ENCODE measurements around the gene CCPG1.
A peak's percentile ranks its signal among the peaks of the same experiment; 100 is the strongest.

CCPG1 gene

DNA sequence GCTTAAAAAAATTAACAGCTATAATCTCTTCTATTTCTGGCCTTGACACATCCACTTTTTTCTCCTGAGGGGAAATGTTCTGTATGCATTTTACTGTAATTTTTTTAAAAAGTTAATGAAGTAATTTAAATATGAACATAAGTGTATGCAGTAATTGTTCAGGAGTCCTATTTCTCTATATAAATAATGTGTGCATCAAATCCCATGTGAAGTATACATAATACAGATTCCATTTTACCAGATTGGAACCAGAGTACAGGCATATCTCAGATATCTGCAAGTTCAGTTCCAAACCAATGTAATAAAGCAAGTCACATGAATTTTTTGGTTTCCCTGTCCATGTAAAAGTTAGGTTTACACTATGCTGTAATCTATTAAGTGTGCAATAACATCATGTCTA is 26.6 kb downstream of the CCPG1 start:
- DNase-seq (ENCODE audit: low read depth), result no peak

DNA sequence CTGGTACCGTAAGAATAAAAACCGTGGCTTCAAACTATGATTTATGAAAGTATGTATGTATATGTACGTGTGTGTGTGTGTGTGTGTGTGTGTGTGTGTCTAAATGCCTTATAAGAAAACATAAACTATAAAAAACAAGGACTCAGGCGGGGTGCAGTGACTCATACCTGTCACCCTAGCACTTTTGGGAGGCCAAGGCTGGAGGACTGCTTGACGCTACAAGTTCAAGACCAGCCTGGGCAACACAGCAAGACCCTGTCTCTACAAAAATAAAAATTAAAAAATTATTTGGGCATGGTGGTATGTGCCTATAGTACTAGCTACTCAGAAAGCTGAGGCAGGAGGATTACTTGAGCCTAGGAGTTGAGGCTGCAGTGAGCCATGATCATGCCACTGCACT is 29.1 kb downstream of the CCPG1 start:
- no peak for DNase-seq (ENCODE audit: low read depth)

- DNase-seq (ENCODE audit: low read depth), result no peak
Observed at GRCh38 chr15:55372701-55373440, 35.3 kb downstream of the CCPG1 start.

DNA sequence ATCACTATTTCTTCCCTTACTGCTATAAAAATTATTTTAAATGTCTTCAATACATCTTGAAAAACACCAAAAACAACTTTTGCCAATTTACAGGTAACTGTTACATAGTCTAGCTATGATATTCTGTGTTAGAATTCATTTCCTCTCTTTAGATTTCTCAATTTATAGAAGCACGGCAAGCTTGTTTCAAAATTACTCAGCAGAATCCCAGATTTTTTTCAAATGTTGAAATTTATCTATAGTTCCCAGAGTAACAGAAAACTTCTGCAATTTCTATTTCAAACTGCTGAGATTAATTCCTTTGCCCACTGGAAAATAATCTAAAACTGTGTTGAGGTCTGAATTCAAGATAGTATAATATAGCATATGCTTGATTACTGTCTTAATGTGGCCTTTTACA is 41.2 kb downstream of the CCPG1 start:
- no peak for DNase-seq (ENCODE audit: low read depth)

DNA sequence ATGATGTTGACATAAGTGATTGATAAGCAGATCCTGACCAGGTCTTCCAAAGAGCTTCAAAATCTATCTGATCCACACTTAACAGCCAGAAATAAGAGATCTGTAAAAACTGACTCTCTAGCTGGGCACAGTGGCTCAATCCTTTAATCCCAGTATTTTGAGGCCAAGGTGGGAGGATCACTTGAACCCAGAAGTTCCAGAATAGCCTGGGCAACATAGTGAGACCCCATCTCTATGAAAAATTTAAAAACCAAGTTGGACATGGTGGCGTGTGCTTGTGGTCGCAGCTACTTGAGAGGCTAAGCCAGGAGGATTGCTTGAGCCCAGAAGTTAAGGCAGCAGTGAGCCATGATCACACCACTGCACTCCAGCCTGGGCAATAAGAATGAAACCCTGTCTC is 45.5 kb downstream of the CCPG1 start:
- DNase-seq (ENCODE audit: low read depth), result no peak

DNA sequence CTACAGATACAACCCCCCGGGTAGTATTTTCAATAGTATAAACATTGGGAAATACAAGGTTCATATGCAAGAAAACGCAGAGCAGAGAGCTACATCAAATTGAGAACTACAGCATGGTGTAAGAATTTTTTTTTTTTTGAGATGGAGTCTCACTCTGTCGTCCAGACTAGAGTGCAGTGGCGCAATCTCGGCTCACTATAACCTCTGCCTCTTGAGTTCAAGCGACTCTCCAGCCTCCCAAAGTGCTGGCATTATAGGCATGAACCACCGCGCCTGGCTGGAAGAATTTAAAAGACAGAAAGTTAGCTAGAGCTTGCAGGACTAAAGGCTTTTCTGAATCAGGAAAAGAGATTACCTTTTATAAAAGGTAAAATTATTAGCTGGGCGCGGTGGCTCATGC is 47.1 kb downstream of the CCPG1 start:
- no peak for DNase-seq (ENCODE audit: low read depth)

- DNase-seq (ENCODE audit: low read depth), result no peak
Observed at GRCh38 chr15:55360256-55360655, 47.9 kb downstream of the CCPG1 start.

- DNase-seq (ENCODE audit: low read depth), result no peak
Observed at GRCh38 chr15:55358471-55358870, 49.7 kb downstream of the CCPG1 start.

DNA sequence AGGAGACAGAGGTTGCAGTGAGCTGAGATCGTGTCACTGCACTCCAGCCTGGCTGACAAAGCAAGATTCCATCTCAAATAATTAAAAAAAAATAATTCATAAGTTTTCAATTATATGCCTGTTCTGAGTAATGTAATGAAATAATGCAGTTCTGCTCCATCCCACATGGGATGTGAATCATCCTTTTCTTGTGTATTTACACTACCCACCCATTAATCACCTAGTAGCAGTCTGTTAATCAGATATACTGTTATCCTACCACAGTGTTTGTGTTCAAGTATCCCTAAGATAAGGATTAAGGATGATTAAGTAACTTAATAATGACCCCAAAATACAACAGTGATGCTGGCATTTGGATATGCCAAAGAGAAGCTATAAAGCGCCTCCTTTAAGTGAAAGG is 50.4 kb downstream of the CCPG1 start:
- DNase-seq (ENCODE audit: low read depth), result peak; percentile 74

DNA sequence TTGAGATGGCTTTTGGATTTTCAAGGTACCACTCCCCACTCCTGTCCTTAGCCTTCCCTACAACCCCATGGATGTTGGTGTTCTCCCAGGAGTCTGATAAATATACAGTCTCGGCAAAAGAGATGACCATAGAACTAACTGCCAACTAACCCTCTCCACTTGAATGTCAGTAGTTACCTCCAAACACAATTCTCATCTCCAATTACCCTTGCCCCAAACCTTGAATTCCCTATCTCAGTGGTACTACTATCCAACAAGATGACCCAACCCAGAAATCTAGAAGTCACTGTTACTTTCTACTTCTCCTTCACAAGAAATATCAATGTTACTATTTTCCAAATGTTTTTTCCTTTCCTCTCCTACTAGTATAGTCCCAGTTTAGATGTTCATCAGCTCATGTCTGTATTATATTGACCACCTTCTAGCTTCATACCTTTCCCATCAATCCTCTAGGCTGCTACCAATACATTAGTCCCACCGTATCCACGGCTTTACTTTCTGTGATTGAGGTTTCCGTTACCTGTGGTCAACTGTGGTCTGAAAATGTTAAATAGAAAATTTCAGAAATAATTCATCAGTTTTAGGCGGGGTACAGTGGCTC is 51.1 kb downstream of the CCPG1 start:
- DNase-seq (ENCODE audit: low read depth), result no peak

GRCh38 chr15:55353025-55353424 is 55.1 kb downstream of the CCPG1 start:
- no peak for DNase-seq (ENCODE audit: low read depth)

DNA sequence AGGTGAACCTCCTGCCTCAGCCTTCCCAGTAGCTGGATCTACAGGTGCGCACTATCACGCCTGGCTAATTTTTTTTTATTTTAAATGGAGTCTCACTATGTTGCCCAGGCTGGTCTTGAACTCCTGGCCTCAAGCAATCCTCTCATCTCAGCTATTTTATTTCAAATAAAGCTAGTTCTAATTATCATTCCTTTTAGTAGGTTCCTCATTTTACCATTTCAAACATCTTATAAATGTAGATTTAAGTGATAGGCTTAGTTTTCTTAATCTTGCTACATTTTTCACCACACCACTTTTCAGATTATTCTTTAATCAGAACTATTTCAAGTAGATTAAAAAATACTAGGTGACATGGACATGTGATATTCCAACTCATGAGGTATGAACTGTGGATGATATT is 58.9 kb downstream of the CCPG1 start:
- DNase-seq (ENCODE audit: low read depth), result no peak

DNA sequence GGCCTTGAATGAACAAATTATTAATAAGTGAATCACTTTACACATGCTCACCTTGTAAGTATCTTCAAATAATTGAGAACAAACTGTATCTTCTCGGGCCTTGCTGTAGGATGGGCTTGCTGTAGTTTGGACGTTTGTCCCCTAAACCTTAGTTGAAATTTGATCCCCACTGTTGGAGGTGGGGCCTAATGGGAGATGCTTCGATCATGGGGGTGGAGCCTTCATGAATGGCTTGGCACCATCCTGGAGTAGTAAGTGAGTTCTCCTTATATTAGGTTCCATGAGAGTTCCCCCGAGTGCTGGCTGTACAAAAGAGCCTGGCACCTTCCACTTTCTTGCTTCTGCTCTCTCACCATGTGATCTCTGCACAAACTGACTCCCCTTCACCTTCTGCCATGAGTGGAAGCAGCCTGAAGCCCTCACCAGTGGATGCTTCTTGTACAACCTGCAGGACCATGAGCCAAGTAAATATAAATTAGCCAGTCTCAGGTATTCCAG is 59.8 kb downstream of the CCPG1 start:
- DNase-seq (ENCODE audit: low read depth), result no peak

GRCh38 chr15:55344206-55344605 is 64.0 kb downstream of the CCPG1 start:
- no peak for DNase-seq (ENCODE audit: low read depth)

DNA sequence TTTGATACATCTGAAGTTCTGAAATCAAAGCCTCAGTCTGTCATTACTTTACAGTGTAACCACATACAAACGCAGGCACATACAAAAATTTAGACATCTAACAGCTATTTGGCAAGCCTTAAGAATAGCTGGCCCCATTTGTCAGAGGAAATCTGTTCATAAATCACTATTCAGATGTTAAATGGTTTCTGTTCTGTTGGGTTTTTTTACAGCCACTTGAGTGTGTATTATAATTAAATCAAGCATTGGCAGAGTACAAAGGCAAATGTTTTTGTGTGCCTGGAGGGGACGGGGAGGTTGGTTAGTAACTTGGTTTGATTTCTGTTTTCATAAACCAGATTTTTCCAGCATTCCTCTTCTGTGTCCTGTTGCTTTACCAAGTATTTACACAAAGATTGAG is 65.0 kb downstream of the CCPG1 start:
- no peak for DNase-seq (ENCODE audit: low read depth)

DNA sequence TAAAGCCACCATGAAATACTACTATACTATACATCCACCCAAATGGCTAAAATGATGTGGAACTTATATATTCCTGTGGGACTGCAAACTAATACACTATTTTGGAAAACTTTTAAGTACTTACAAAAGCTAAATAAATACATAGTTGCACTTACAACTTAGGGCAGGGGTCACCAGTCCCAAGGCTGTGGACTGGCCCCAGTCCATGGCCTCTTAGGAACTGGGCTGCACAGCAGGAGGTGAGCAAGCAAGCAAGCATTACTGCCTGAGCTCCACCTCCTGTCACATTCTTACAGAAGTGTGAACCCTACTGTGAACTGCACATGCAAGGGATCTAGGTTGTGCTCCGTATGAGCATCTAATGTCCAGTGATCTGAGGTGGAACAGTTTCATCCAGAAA is 71.0 kb downstream of the CCPG1 start:
- DNase-seq (ENCODE audit: low read depth), result no peak

- peak; percentile 29 for DNase-seq (ENCODE audit: low read depth)
Observed at GRCh38 chr15:55334997-55335396, 73.2 kb downstream of the CCPG1 start.

- DNase-seq (ENCODE audit: low read depth), result peak; percentile 41
Observed at GRCh38 chr15:55334371-55334770, 73.8 kb downstream of the CCPG1 start.

- no peak for DNase-seq (ENCODE audit: low read depth)
Observed at GRCh38 chr15:55327387-55327786, 80.8 kb downstream of the CCPG1 start.

- no peak for DNase-seq (ENCODE audit: low read depth)
Observed at GRCh38 chr15:55322467-55322866, 85.7 kb downstream of the CCPG1 start.

- no peak for DNase-seq (ENCODE audit: low read depth)
Observed at GRCh38 chr15:55320963-55321362, 87.2 kb downstream of the CCPG1 start.

DNA sequence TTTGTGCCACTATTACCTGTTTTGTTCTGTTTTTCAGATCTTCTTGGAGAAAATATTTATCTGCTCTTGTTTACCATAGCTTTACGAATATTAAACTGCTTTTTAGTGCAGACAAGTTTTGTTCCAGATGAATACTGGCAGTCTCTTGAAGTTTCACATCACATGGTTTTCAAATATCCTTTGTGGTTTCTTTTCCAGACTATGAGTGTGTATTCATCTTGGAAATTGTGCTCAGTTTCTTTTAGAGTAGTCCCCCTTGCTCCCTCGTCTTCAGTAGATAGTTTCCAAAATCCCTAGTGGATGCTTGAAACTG is 88.0 kb downstream of the CCPG1 start:
- DNase-seq (ENCODE audit: low read depth), result peak; percentile 2

DNA sequence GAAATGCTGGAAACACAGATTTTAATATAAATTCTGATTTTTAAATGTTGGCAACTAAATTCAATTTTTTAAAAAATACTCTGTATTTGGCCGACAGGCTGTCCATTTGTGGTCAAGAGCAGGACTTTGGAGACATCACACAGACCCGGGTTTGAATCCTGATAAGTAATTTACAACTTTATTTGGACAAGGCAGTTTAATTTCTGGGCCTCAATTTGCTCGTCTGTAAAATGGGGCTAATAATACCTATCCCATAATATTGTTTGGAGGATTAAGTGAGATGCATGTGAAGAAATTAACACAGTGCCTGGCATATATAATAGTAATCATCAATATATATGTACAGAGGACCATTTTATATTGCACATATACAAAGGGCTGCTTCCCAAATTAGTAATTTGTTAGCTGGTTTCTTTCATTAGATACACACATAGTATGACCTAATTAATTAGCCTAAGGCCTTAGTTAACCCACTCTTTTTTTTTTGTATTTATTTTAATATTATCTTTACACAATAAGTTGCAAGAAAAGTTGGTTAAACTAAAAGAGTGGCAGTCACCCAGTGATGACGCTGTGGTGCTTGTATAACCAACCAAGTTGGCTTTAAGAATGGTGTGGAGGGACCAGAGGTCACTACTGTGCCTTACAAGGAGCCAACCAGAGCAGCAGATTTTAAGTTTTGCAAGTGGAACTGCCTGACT is 88.5 kb downstream of the CCPG1 start:
- DNase-seq (ENCODE audit: low read depth), result peak; percentile 20
